Sigmoid colon (tissue), 4 donors: Measurements from ENCODE around the gene RAD9A.

Experiments used
- EP300 ChIP-seq, 4 donors: sonication (generic); formaldehyde crosslinking; IDR thresholded peaks; one replicate each; pipeline ENCODE4 v1.6.1; 2017; ENCODE audit warnings: antibody characterized with exemption in 4 of 4
- TF ChIP-seq, protein P1 (sequence below), 4 experiments: fragments of 450-650 bp in 3 of 4; fragments of 200-600 bp in 1 of 4; IDR thresholded peaks; one replicate each; pipeline ENCODE4 v1.5.1; 2016 to 2019; ENCODE audit warnings: antibody characterized with exemption in 4 of 4, mild to moderate bottlenecking in 3 of 4, moderate library complexity in 2 of 4

DNA sequence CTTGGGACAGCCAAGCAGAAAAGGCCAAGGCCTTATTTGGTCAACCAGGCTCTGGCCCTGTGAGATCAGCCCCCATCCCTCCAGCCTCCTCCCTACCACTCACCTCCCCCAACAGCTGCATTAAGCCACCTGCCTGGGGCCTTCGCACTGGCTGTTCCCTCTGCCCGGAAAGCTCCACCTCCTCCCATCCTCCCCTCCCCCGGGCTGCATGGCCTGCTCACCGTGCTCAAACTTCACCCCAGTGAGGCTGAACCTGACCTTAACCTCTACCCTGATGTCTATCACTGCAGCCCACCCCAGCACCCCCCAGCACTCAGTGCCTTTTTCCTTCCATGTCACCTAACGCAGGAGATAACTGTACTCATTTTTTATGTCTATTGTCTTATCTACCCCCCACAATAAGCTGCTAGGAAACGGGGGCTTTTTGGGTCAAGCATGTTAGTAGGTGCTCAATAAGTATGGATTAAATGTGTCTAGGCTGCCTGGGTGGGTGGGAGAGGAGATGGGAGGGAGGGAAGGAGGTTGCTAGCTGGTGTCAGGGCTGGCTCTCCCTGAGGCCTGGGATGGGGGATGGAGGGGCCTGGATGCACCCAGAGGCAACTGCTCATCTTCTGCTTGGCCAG lies 44.8 kb downstream of the RAD9A start:
- no peak for TF ChIP-seq EP300 (IDR thresholded peaks at IDR 0.05)
- TF ChIP-seq, protein P1, sequence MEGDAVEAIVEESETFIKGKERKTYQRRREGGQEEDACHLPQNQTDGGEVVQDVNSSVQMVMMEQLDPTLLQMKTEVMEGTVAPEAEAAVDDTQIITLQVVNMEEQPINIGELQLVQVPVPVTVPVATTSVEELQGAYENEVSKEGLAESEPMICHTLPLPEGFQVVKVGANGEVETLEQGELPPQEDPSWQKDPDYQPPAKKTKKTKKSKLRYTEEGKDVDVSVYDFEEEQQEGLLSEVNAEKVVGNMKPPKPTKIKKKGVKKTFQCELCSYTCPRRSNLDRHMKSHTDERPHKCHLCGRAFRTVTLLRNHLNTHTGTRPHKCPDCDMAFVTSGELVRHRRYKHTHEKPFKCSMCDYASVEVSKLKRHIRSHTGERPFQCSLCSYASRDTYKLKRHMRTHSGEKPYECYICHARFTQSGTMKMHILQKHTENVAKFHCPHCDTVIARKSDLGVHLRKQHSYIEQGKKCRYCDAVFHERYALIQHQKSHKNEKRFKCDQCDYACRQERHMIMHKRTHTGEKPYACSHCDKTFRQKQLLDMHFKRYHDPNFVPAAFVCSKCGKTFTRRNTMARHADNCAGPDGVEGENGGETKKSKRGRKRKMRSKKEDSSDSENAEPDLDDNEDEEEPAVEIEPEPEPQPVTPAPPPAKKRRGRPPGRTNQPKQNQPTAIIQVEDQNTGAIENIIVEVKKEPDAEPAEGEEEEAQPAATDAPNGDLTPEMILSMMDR (IDR thresholded peaks at IDR 0.05), result no peak
